ENCODE measurements around the gene PGLYRP3. TPM values are rescaled to one million over a fixed set of nuclear protein-coding genes. Genes with fewer than 3 reads are reported as not detected.
"Not testable (repeated sequence)": the region's sequence is repeated elsewhere in the genome, so short reads cannot be mapped to it uniquely, and the experiment has no call there.

PGLYRP3 gene
- total and polyA plus RNA-seq, 9 donors: not detected

DNA sequence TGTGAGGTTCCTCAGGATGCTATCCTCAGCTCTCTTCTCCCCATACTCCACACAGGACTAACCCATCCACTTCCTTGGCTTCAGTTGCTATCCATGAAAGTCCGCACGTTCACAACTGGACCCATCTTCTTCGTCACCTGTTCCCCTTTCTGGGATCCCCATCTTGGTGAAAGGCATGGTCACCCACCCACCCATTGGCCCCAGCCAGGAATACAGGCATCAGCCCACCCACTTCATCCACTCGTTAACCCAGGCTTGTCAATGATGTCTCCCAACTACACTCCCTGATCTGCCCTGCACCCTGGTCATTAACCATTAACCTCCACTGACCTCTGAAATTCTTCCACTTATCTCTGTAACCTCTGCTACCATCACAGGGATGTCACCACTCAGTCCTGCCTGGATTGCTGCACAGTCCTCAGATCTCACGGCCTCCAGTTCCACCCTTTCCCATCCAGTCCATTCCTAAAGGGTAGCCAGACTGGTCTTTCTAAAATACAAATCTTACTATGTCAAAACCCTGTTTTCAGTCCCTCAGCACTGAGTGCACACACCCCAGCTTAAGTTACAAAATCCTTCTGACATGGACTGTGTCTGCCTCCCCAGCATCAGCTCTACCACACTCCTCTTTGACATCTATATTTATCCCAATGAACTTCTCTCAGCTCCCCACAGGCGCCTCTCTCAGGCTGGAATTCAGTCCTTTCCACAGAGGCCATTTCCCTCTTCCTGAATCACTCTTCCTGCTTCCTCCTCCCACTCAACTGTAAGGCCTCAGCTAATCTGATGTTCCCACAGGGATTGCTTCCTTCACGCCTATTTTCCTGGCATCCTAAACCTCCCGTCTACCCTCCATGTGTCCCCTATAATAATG lies 25.5 kb upstream of the PGLYRP3 start:
- intact Hi-C loops (cut with DNase I): no loop called here
- no peak for TF ChIP-seq EP300 (IDR thresholded peaks at IDR 0.05)
- no peak for DNase-seq

DNA sequence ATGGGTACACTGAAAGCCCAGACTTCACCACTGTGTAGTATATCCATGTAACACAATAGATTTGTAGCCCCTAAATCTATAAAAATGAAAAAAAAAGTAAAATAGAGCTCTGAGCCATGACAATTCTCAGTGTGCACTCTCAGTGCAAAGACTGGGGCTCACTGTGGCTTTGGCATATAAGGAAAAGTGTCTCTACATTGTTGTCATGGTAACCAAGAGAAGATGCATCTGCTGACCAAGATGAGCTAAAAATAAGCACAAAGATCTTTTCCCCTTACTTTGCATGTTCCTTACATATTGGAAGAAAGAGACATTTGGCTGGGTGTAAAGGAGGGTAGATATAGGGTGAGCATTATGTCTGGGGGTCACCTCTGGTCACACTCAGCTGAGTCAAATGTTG lies 23.9 kb upstream of the PGLYRP3 start:
- no peak for DNase-seq
- H3K4me3 ChIP-seq: no peak overlapping the region
- no peaks in the 10 kb centered on the region for H3K9me3 ChIP-seq
- no peaks in the 10 kb centered on the region for H3K27me3 ChIP-seq
- intact Hi-C loops (cut with DNase I): no loop called here
- TF ChIP-seq EP300 (IDR thresholded peaks at IDR 0.05) (no peak), POLR2A (IDR thresholded peaks at IDR 0.05) (no peak)
- TF ChIP-seq, protein P1, sequence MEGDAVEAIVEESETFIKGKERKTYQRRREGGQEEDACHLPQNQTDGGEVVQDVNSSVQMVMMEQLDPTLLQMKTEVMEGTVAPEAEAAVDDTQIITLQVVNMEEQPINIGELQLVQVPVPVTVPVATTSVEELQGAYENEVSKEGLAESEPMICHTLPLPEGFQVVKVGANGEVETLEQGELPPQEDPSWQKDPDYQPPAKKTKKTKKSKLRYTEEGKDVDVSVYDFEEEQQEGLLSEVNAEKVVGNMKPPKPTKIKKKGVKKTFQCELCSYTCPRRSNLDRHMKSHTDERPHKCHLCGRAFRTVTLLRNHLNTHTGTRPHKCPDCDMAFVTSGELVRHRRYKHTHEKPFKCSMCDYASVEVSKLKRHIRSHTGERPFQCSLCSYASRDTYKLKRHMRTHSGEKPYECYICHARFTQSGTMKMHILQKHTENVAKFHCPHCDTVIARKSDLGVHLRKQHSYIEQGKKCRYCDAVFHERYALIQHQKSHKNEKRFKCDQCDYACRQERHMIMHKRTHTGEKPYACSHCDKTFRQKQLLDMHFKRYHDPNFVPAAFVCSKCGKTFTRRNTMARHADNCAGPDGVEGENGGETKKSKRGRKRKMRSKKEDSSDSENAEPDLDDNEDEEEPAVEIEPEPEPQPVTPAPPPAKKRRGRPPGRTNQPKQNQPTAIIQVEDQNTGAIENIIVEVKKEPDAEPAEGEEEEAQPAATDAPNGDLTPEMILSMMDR (IDR thresholded peaks at IDR 0.05): no peak
- no peak overlapping the region for H3K27ac ChIP-seq
- H3K4me1 ChIP-seq (ENCODE audit: insufficient read depth): no peaks in the 10 kb centered on the region
- H3K36me3 ChIP-seq: no peaks in the 10 kb centered on the region

More for the DNA sequence above, 25.5 kb upstream of the PGLYRP3 start:
- Histone ChIP-seq H3K27ac (no peak overlapping the region), H3K27me3 (no peaks in the 10 kb centered on the region), H3K9me3 (no peaks in the 10 kb centered on the region), H3K4me1 (ENCODE audit: insufficient read depth) (peaks cover 3% of the 10 kb centered on the region), H3K36me3 (no peaks in the 10 kb centered on the region), H3K4me3 (no peak overlapping the region)
- 70 to 76% (median 71%) methylated on average over 8 of the region's 8 CpGs for WGBS, 3 donors

DNA sequence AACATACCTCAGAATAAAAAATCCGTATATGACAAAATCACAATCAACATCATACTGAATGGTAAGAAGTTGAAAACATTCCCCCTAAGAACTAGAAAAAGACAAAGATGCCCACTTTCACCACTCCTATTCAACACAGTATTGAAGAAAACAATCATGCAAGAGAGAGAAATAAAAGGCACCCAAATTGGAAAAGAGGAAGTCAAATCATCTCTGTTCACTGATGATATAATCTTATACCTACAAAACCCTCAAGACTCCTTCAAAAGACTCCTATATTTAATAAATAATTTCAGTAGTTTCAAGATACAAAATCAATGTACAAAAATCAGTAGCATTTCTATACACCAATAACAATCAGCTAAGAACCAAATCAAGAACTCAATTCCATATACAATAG lies 21.1 kb upstream of the PGLYRP3 start:
- H3K27ac ChIP-seq: no peak overlapping the region
- no peaks in the 10 kb centered on the region for H3K36me3 ChIP-seq
- no peak overlapping the region for H3K4me3 ChIP-seq
- no peaks in the 10 kb centered on the region for H3K4me1 ChIP-seq (ENCODE audit: insufficient read depth)
- intact Hi-C loops (cut with DNase I): no loop called here
- no peak for DNase-seq
- TF ChIP-seq, protein P1 (IDR thresholded peaks at IDR 0.05): no peak
- TF ChIP-seq EP300 (IDR thresholded peaks at IDR 0.05) (no peak), POLR2A (IDR thresholded peaks at IDR 0.05) (no peak)
- WGBS, 3 donors: 87 to 95% (median 93%) methylated on average over 1 of the region's 1 CpG
- no peaks in the 10 kb centered on the region for H3K9me3 ChIP-seq
- no peaks in the 10 kb centered on the region for H3K27me3 ChIP-seq

DNA sequence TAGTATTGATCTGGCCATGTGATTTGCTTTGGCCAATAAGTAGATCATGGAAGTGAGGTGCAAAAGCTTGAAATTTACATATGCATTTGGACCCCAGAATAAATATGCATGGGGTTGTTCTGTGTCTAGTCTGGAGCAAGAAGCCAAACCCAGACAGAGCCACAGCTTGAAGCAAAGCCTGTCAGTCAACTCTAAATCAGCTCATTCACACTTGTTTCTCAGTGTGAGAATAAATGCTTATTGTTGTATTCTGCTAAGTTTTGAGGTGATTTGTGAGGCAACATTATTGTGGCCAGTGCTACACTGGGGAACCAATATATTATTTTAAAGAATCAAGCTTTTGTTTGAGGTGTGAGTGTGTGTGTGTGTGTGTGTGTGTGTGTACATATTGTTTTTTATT lies 12.2 kb upstream of the PGLYRP3 start:
- Histone ChIP-seq H3K36me3 (no peaks in the 10 kb centered on the region), H3K4me3 (no peak overlapping the region), H3K4me1 (ENCODE audit: insufficient read depth) (no peaks in the 10 kb centered on the region), H3K9me3 (no peaks in the 10 kb centered on the region), H3K27me3 (no peaks in the 10 kb centered on the region), H3K27ac (no peak overlapping the region)
- no peak for DNase-seq
- TF ChIP-seq, protein P1 (IDR thresholded peaks at IDR 0.05): no peak
- TF ChIP-seq POLR2A (IDR thresholded peaks at IDR 0.05) (no peak), EP300 (IDR thresholded peaks at IDR 0.05) (no peak)
- intact Hi-C loops (cut with DNase I): no loop called here

DNA sequence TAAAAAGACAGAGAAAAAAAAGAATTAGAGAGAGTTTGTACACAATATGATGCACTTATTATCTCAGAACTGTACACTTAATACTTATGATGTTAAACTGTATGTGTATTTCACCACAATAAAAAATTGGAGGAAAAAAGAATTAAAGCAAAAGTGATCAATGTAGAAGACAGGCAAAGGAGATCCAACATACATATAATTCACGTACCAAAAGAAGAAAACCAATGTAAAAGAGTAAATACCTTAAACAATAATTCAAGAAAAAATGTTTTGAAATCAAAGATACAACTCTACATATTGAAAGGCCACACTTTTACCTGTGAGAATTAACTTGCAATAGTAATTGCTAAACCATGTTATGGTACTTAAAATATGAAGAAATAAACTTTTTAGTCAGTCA lies 9.8 kb upstream of the PGLYRP3 start:
- intact Hi-C loops (cut with DNase I): no loop called here
- Histone ChIP-seq H3K9me3 (no peaks in the 10 kb centered on the region), H3K4me1 (ENCODE audit: insufficient read depth) (no peaks in the 10 kb centered on the region), H3K36me3 (no peaks in the 10 kb centered on the region), H3K27ac (no peak overlapping the region), H3K27me3 (no peaks in the 10 kb centered on the region), H3K4me3 (no peak overlapping the region)
- TF ChIP-seq, protein P1 (IDR thresholded peaks at IDR 0.05): no peak
- TF ChIP-seq POLR2A (IDR thresholded peaks at IDR 0.05) (no peak), EP300 (IDR thresholded peaks at IDR 0.05) (no peak)
- no peak for DNase-seq
- 0 to 29% (median 0%) methylated on average over 1 of the region's 1 CpG for WGBS, 3 donors

DNA sequence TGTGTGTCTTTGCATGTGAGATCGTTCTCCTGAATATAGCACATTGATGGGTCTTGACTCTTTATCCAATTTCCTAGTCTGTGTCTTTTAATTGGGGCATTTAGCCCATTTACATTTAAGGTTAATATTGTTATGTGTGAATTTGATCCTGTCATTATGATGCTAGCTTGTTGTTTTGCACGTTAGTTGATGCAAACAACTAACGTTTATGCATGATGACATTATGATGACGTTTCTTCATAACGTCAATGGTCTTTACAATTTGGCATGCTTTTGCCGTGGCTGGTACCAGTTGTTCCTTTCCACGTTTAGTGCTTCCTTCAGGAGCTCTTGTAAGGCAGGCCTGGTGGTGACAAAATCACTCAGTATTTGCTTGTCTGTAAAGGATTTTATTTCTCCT lies 5.4 kb upstream of the PGLYRP3 start:
- DNase-seq; H3K9me3 ChIP-seq; H3K4me1 ChIP-seq (ENCODE audit: insufficient read depth); H3K4me3 ChIP-seq; H3K36me3 ChIP-seq; H3K27me3 ChIP-seq; H3K27ac ChIP-seq; intact Hi-C loops (cut with DNase I): not testable (repeated sequence)
- 82 to 90% (median 85%) methylated on average over 7 of the region's 7 CpGs for WGBS, 3 donors

DNA sequence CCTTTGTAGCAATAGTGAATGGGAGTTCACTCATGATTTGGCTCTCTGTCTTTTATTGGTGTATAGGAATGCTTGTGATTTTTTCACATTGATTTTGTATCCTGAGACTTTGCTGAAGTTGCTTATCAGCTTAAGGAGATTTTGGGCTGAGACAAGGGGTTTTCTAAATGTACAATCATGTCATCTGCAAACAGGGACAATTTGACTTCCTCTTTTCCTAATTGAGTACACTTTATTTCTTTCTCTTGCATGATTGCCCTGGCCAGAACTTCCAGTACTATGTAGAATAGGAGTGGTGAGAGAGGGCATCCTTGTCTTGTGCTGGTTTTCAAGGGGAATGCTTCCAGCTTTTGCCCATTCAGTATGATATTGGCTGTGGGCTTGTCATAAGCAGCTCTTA lies 3.3 kb upstream of the PGLYRP3 start:
- DNase-seq; H3K36me3 ChIP-seq; H3K9me3 ChIP-seq; H3K27ac ChIP-seq; H3K4me1 ChIP-seq (ENCODE audit: insufficient read depth); intact Hi-C loops (cut with DNase I); H3K27me3 ChIP-seq; H3K4me3 ChIP-seq: not testable (repeated sequence)

DNA sequence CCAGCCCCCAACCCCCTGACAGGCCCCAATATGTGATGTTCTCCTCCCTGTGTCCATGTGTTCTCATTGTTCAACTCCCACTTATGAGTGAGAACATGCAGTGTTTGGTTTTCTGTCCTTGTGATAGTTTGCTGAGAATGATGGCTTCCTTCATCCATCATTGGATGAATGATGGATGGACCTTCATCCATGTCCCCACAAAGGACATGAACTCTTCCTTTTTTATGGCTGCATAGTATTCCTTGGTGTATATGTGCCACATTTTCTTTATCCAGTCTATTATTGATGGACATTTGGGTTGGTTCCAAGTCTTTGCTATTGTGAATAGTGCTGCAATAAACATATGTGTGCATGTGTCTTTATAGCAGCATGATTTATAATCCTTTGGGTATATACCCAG lies 1.6 kb upstream of the PGLYRP3 start:
- H3K4me3 ChIP-seq; intact Hi-C loops (cut with DNase I); DNase-seq; H3K27me3 ChIP-seq; H3K36me3 ChIP-seq; H3K9me3 ChIP-seq; H3K4me1 ChIP-seq (ENCODE audit: insufficient read depth); H3K27ac ChIP-seq: not testable (repeated sequence)

Measured in ovary (tissue), 9 donors.